Transverse colon (tissue), 4 donors: ENCODE data around the gene NKD1.

ENCODE experiments used
- CTCF ChIP-seq, 5 experiments: fragments of 200-600 bp in 3 of 5; fragments of 450-650 bp in 2 of 5; sonication (generic) in 3 of 5; IDR thresholded peaks; 1 replicate in 2 of 5; 2 replicates in 3 of 5; pipeline ENCODE4 v1.5.1; 2016 to 2017; ENCODE audit warnings: antibody characterized with exemption in 5 of 5, inconsistent platforms in 3 of 5, mild to moderate bottlenecking in 2 of 5, moderate library complexity in 1 of 5
- EP300 ChIP-seq: sonication (generic); formaldehyde crosslinking; IDR thresholded peaks from one replicate; pipeline ENCODE4 v1.6.1; 2017; ENCODE audit warnings: antibody characterized with exemption, low read depth
- POLR2A ChIP-seq: fragments of 450-650 bp; IDR thresholded peaks from one replicate; pipeline ENCODE4 v1.6.1; 2016; ENCODE audit warnings: antibody characterized with exemption, mild to moderate bottlenecking, moderate library complexity
- POLR2AphosphoS5 ChIP-seq, 3 donors: sonication (generic); formaldehyde crosslinking; IDR thresholded peaks; one replicate each; pipeline ENCODE4 v1.6.1; 2016; ENCODE audit warnings: antibody characterized with exemption in 3 of 3

- TF ChIP-seq CTCF (IDR thresholded peaks at IDR 0.05): no peak
- no peak for TF ChIP-seq POLR2A
- no peak for TF ChIP-seq EP300
- no peak for TF ChIP-seq POLR2AphosphoS5 (IDR thresholded peaks at IDR 0.05)
Observed at GRCh38 chr16:50609049-50609448, 60.9 kb downstream of the NKD1 start.
